Spleen (tissue), 7 donors: ENCODE results near the gene LYZL1.

ENCODE experiments used
- POLR2A ChIP-seq, 3 donors: fragments of 450-650 bp; IDR thresholded peaks; one replicate each; pipeline ENCODE4 v1.5.1; 2017; ENCODE audit warnings: antibody characterized with exemption in 3 of 3, mild to moderate bottlenecking in 1 of 3
- POLR2AphosphoS5 ChIP-seq, 3 donors: sonication (generic); formaldehyde crosslinking; IDR thresholded peaks; one replicate each; pipeline ENCODE4 v1.5.1; 2017; ENCODE audit warnings: antibody characterized with exemption in 3 of 3
- TF ChIP-seq, protein P1 (sequence below), 11 experiments: fragments of 200-600 bp in 7 of 11; fragments of 450-650 bp in 4 of 11; sonication (generic) in 4 of 11; IDR thresholded peaks in 8 of 11; conservative IDR thresholded peaks in 3 of 11; 1 replicate in 7 of 11; 2 replicates in 4 of 11; pipeline versions ENCODE4 v1.4.0 to v1.8.0; 2016 to 2021; ENCODE audit warnings: antibody characterized with exemption in 11 of 11, inconsistent platforms in 4 of 11, mild to moderate bottlenecking in 1 of 11
- donor health status: DM: no; HTN: no; CAD: no; lungs with moderate emphysema.
- donor health status: DM: no; HTN: no; CAD: no.
- donor health status: DM: no; HTN: no; CAD: no.

DNA sequence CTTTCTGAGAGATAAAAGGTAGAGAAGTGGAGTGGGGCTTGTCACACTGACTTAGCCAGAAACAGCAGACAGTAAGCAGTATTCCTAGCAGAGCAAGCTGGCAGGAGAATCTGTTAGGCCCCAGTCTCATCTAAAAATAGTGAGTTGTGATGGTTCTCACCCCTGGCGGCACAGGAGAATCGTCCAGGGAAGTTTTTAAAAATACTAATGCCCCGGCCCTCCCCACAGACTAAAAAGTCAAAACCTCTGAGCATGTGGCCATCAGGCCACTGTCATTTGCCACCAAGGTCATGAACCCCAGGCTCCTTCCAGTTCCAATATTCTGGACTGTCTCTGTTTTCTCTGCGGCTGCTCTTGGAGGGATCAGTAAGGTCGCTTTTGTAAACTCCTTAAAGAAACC lies 34.0 kb downstream of the LYZL1 start:
- TF ChIP-seq POLR2A (IDR thresholded peaks at IDR 0.05) (no peak), POLR2AphosphoS5 (IDR thresholded peaks at IDR 0.05) (no peak)
- TF ChIP-seq, protein P1, sequence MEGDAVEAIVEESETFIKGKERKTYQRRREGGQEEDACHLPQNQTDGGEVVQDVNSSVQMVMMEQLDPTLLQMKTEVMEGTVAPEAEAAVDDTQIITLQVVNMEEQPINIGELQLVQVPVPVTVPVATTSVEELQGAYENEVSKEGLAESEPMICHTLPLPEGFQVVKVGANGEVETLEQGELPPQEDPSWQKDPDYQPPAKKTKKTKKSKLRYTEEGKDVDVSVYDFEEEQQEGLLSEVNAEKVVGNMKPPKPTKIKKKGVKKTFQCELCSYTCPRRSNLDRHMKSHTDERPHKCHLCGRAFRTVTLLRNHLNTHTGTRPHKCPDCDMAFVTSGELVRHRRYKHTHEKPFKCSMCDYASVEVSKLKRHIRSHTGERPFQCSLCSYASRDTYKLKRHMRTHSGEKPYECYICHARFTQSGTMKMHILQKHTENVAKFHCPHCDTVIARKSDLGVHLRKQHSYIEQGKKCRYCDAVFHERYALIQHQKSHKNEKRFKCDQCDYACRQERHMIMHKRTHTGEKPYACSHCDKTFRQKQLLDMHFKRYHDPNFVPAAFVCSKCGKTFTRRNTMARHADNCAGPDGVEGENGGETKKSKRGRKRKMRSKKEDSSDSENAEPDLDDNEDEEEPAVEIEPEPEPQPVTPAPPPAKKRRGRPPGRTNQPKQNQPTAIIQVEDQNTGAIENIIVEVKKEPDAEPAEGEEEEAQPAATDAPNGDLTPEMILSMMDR (IDR thresholded peaks at IDR 0.05 in 8 of 11, conservative IDR thresholded peaks at IDR 0.05 in 3 of 11), result no peak
